ENCODE results near the gene PLXNA2.

PLXNA2 gene

DNA sequence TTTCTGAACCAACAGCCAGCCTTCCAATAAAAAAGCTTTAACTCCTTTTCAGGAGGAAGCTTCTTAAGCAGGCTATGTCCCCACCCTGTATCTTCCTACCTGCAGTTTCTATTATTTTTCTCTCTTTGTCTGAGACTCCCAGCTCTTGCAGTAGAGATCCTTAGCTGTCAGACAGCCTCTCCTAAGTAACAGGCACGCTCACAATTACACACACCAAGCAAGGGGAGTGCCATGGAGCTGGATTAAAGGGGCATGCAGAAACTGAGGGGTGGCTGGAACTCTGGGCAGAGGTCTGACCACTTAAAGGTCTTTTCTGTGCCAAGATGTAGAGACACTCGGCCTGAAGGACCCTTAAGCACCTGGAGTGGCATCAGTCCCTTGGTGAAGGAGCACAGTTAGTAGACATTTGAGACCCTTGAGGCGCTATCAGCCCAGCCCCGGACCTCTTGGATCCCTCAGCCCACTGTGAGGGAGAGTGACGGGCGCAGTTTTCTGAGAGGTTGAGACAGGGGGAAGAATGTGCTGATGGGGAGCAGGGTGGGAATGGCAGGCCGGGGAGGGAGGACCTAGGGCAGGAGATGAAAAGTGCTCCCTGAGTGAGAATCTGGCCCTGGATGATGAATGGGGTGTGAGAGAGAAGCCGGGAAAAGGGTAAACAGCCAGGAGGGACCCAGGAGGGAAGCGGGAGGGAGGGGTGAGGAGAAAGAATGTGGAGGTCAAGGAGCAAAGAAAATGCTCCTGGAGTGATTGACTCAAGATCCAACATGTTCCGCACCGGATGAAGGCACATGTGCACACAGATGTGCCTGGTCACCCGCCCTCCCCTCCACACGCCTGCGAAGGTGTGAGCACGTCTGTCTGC, 13.3 kb downstream of the PLXNA2 start:
- no peaks in the 10 kb centered on the region for H3K27me3 ChIP-seq (ENCODE audit: insufficient read depth, poor library complexity, severe bottlenecking)
- TF ChIP-seq, protein P1, sequence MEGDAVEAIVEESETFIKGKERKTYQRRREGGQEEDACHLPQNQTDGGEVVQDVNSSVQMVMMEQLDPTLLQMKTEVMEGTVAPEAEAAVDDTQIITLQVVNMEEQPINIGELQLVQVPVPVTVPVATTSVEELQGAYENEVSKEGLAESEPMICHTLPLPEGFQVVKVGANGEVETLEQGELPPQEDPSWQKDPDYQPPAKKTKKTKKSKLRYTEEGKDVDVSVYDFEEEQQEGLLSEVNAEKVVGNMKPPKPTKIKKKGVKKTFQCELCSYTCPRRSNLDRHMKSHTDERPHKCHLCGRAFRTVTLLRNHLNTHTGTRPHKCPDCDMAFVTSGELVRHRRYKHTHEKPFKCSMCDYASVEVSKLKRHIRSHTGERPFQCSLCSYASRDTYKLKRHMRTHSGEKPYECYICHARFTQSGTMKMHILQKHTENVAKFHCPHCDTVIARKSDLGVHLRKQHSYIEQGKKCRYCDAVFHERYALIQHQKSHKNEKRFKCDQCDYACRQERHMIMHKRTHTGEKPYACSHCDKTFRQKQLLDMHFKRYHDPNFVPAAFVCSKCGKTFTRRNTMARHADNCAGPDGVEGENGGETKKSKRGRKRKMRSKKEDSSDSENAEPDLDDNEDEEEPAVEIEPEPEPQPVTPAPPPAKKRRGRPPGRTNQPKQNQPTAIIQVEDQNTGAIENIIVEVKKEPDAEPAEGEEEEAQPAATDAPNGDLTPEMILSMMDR (IDR thresholded peaks at IDR 0.05; ENCODE audit: poor library complexity, severe bottlenecking) = no peak
- H3K4me1 ChIP-seq (ENCODE audit: insufficient read depth, poor library complexity, severe bottlenecking) = peaks cover 31% of the 10 kb centered on the region
- no peak for DNase-seq (ENCODE audit: low spot score)
- peak overlapping the region; percentile 92 for H3K27ac ChIP-seq (ENCODE audit: poor library complexity, severe bottlenecking)
- H3K4me3 ChIP-seq (ENCODE audit: severe bottlenecking) = no peak overlapping the region
- ATAC-seq (ENCODE audit: low read depth) = peak; percentile 57
- H3K9me3 ChIP-seq (ENCODE audit: severe bottlenecking) = no peaks in the 10 kb centered on the region
- peaks cover 13% of the 10 kb centered on the region; the same call in 1 of the 2 replicates for H3K36me3 ChIP-seq (ENCODE audit: low read depth)

DNA sequence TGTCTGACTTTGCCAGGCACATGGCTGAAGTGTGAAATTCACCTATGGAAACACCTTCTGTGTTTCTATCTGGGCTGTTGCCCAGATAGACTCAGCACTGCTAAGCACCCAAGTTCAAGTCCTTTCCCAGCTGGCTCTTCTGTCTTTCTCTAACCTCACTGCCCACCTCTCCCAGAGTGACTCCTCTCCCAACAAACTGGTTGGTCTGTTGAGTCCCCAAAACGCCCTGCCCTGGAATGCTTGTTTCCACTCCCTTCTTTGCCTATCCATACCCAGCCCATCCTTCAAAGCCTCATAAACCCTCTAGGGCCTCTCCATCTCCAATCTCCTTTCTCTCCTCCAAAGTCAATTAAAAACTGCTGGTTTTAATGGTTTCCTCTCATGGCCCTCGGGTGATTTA, 15.6 kb downstream of the PLXNA2 start:
- Histone ChIP-seq H3K4me1 (ENCODE audit: insufficient read depth, poor library complexity, severe bottlenecking) (peaks cover 21% of the 10 kb centered on the region), H3K27me3 (ENCODE audit: insufficient read depth, poor library complexity, severe bottlenecking) (no peaks in the 10 kb centered on the region), H3K9me3 (ENCODE audit: severe bottlenecking) (no peaks in the 10 kb centered on the region), H3K36me3 (ENCODE audit: low read depth) (peaks cover 9% of the 10 kb centered on the region; the same call in 1 of the 2 replicates), H3K27ac (ENCODE audit: poor library complexity, severe bottlenecking) (no peak overlapping the region), H3K4me3 (ENCODE audit: severe bottlenecking) (no peak overlapping the region)
- ATAC-seq (ENCODE audit: low read depth) (no peak), DNase-seq (ENCODE audit: low spot score) (no peak)
- TF ChIP-seq, protein P1 (IDR thresholded peaks at IDR 0.05; ENCODE audit: poor library complexity, severe bottlenecking) = no peak

DNA sequence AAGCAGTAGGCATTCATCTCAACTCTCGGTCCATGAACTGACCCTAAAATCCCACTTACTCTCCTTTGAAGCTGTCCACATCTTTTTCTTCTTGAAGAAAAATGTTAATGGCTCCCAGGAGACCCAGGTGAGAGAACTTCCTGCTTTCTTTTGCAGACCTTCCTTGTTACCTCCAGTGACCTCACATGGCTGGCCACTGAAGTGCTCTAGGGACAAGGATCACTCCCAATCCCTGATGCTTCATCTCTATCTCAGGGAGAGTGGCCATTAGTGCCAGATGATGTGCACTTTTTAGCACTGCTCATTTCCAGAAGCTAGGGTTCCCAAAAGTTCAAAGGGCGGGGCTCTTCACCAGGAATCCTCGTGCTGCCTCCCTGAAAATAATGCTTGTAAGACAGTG, 16.2 kb downstream of the PLXNA2 start:
- ATAC-seq (ENCODE audit: low read depth) = no peak
- Histone ChIP-seq H3K27me3 (ENCODE audit: insufficient read depth, poor library complexity, severe bottlenecking) (no peaks in the 10 kb centered on the region), H3K27ac (ENCODE audit: poor library complexity, severe bottlenecking) (no peak overlapping the region)

DNA sequence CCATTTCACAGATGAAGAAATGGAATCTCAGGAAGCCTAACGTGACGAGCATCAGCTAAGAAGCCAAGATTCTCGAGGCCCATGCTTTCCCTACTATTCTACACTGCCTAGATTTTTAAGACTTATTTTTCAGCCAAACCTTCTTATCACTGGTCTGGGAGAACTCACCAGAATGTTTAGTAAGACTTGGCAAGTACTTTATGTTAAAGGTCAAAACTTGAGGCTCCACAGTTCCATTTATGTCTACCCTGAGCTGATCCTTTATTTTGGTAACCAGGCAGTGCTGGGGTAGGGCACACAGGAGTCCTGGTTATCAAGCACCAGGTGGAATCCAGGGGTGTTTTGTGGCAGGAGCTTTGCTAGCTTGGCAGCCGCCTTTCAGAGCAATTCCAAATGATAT, 16.8 kb downstream of the PLXNA2 start:
- no peak for DNase-seq (ENCODE audit: low spot score)
- peaks cover 18% of the 10 kb centered on the region for H3K4me1 ChIP-seq (ENCODE audit: insufficient read depth, poor library complexity, severe bottlenecking)
- no peaks in the 10 kb centered on the region for H3K27me3 ChIP-seq (ENCODE audit: insufficient read depth, poor library complexity, severe bottlenecking)
- no peak for ATAC-seq (ENCODE audit: low read depth)
- no peak overlapping the region for H3K4me3 ChIP-seq (ENCODE audit: severe bottlenecking)
- H3K9me3 ChIP-seq (ENCODE audit: severe bottlenecking) = no peaks in the 10 kb centered on the region
- H3K27ac ChIP-seq (ENCODE audit: poor library complexity, severe bottlenecking) = no peak overlapping the region
- TF ChIP-seq, protein P1 (IDR thresholded peaks at IDR 0.05; ENCODE audit: poor library complexity, severe bottlenecking) = no peak
- peaks cover 9% of the 10 kb centered on the region; the same call in 1 of the 2 replicates for H3K36me3 ChIP-seq (ENCODE audit: low read depth)

More for the DNA sequence above, 16.2 kb downstream of the PLXNA2 start:
- DNase-seq (ENCODE audit: low spot score) = no peak
- TF ChIP-seq, protein P1 (IDR thresholded peaks at IDR 0.05; ENCODE audit: poor library complexity, severe bottlenecking) = no peak
- Histone ChIP-seq H3K9me3 (ENCODE audit: severe bottlenecking) (no peaks in the 10 kb centered on the region), H3K36me3 (ENCODE audit: low read depth) (peaks cover 9% of the 10 kb centered on the region; the same call in 1 of the 2 replicates), H3K4me1 (ENCODE audit: insufficient read depth, poor library complexity, severe bottlenecking) (peaks cover 21% of the 10 kb centered on the region), H3K4me3 (ENCODE audit: severe bottlenecking) (no peak overlapping the region)
